Choroid plexus epithelial cell (primary cell): ENCODE measurements around the gene SELENOI.

Experiments
- DNase-seq: peaks from one replicate; pipeline ENCODE4 v3.0.0-alpha.2; 2010; ENCODE audit warnings: low read depth
- H3K4me3 ChIP-seq: 2 replicates; pipeline ENCODE4 v1.5.1; 2011; ENCODE audit warnings: low read depth, mild to moderate bottlenecking, control low read depth, low read length, moderate library complexity
- CTCF ChIP-seq: conservative IDR thresholded peaks from 2 replicates; pipeline ENCODE4 v1.5.1; 2011; ENCODE audit warnings: low read depth, mild to moderate bottlenecking, control low read depth, inconsistent platforms, low read length, moderate library complexity

SELENOI gene

GRCh38 chr2:26396734-26397298 is 50.9 kb downstream of the SELENOI start:
- H3K4me3 ChIP-seq: no peak overlapping the region
- no peak for TF ChIP-seq CTCF
- no peak for DNase-seq

- TF ChIP-seq CTCF: no peak
- DNase-seq: no peak
- no peak overlapping the region for H3K4me3 ChIP-seq
Measured at GRCh38 chr2:26399771-26400376, 53.9 kb downstream of the SELENOI start.

GRCh38 chr2:26400723-26401122 is 54.8 kb downstream of the SELENOI start:
- TF ChIP-seq CTCF: no peak
- no peak overlapping the region for H3K4me3 ChIP-seq
- no peak for DNase-seq

GRCh38 chr2:26401739-26402541 is 56.0 kb downstream of the SELENOI start, which contains the start of gene DRC1:
Gene DRC1 (plus strand): TSS chr2:26401920. CDS start chr2:26401990, 70 bp downstream.
- peak; percentile 7 for TF ChIP-seq CTCF
- peak; percentile 81 for DNase-seq
- peak within 1 kb of the TSS; percentile 67 for H3K4me3 ChIP-seq

- no peak for DNase-seq
- no peak for TF ChIP-seq CTCF
- no peak overlapping the region for H3K4me3 ChIP-seq
Measured at GRCh38 chr2:26407526-26407925, 61.6 kb downstream of the SELENOI start.

GRCh38 chr2:26409785-26410184 is 63.8 kb downstream of the SELENOI start:
- no peak for DNase-seq

More at GRCh38 chr2:26409785-26410184, 63.8 kb downstream of the SELENOI start:
- no peak overlapping the region for H3K4me3 ChIP-seq
- TF ChIP-seq CTCF: no peak
